HS-5 (cell line): ENCODE data around the gene SFXN2.
"Not testable (repeated sequence)": the region's sequence is repeated elsewhere in the genome, so short reads cannot be mapped to it uniquely, and the experiment has no call there.

ENCODE experiments used
- DNase-seq: peaks from one replicate; pipeline ENCODE4 v3.0.0-alpha.2; 2012; ENCODE audit warnings: low read depth

SFXN2 gene, protein sequence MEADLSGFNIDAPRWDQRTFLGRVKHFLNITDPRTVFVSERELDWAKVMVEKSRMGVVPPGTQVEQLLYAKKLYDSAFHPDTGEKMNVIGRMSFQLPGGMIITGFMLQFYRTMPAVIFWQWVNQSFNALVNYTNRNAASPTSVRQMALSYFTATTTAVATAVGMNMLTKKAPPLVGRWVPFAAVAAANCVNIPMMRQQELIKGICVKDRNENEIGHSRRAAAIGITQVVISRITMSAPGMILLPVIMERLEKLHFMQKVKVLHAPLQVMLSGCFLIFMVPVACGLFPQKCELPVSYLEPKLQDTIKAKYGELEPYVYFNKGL

GRCh38 chr10:102714621-102715455, at the start of gene SFXN2:
Gene SFXN2, plus strand, starts transcription at chr10:102714636. Its CDS starts 12,001 bp downstream, at chr10:102726637.
- DNase-seq, result no peak

DNA sequence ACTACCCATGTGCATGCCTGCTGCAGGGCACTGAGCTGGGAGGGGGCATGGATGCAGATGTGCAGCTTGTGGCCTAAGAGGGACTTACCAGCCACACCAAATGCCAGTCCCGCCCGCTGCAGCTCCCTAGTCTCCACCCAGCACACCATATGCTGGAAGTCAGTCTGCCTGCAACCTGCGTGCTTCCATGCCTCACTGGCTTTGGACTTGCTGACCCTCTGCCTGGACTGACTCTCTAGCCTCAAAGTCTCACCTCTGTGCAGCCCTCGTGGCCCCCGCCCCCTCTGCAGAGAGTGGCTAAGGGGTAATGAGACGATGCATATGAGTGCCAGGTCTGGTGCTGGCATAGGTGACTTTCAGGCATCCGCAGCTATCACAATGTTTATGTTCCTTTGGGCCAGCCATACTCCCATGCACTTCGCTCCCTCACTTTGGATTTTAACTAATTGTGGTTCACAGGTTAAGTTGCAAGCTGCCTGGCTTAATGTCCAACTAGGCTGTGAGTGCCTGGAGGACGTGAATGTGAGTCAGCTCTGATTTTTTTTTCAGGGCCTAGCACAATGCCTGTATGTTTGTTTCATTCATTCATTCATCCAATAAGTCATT, 48.4 kb upstream of the SFXN2 start:
- DNase-seq, result no peak

DNA sequence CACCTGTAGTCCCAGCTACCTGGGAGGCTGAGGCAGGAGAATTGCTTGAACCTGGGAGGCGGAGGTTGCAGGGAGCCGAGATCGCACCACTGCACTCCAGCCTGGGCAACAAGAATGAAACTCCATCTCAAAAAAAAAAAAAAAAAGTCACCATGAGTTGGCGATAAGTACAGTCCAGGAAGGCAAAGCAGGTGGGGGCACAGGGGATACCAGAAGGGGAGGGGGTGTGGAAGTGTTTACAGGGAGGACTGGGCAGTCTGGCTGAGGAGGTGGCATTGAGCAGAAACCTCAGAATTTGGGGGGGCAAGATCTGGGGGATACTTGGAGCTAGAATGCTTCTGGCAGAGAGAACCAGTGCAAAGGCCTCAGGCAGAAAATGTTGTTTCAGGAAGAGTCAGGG, 47.0 kb upstream of the SFXN2 start:
- not testable (repeated sequence) for DNase-seq

DNA sequence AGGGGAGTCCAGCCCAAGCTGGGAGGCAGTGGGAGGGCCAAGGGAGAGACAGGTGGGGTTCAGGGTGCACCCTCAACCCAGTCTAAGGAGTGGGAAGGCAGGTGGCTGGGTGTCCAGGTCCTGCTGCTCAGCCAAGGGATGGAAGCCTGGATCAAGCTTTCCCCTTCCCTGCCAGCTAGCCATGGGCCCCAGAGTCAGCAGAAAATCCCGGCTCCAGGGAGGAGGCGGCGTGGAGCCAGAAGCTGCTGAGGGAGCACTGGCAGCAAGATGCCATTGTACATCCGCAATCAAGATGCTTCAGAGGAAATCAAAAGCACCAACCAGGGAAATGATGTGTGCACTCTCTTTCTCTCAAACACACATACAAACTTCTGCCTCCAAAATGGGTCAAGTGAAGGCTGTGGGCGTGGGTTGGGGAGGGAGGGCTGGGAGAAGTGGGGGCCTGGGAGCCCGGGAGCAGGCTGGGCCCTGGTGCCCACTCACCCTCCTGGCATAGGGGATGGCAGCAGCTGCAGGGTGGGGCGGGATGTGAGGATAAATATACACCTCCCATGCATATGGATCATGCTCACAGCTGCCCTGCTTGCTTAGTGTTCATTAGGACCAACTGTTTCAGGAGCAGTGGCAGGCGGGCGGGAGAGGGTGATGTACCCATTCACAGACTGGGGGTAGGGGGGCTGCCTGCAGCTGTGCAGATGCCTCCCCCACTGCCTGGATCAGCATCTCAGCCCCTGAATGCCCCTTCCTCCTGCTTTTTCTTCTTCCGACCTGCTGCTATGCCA, 45.9 kb upstream of the SFXN2 start:
- DNase-seq, result no peak

DNA sequence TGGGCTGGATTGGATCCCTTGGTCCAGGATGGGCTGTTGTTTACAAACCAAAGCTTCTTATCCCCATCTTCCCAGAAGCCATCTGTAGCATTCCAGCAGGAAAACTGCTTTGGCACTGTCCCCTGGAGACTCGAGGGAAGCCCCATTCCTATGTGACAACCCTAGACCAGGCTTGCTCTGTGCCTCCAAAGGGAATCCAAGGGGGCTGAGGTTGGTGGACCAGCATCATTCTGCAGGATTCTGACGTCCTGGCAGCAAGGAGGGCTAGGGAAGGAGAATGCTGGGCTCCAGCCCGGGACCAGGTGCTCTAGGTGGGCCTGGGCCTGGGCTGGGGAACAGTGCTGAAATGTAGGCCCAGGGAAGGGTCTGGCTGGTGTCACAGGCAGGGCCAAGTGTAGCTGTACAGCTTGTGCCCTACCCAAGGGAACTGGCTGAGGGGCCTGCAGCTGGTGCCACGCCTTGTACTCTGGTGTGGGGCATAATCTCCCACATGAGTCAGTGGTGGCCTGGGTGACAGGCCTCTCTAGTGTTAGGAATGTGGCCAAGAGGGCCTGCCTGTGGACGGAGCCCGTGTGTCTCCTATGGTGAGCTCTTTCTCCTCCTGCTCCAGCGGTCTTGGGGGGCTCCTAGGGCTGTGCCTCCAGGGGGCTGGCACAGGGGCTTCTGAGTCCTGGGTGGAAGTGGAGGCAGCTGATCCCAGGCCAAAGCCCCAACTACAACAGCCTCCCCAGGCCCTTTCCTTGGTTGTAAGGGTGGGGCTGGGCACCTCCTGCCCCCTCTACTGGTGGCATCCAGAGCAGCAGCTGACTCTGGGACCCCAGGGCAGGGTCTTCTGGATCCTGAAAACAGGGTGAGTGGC, 45.0 kb upstream of the SFXN2 start:
- no peak for DNase-seq

DNA sequence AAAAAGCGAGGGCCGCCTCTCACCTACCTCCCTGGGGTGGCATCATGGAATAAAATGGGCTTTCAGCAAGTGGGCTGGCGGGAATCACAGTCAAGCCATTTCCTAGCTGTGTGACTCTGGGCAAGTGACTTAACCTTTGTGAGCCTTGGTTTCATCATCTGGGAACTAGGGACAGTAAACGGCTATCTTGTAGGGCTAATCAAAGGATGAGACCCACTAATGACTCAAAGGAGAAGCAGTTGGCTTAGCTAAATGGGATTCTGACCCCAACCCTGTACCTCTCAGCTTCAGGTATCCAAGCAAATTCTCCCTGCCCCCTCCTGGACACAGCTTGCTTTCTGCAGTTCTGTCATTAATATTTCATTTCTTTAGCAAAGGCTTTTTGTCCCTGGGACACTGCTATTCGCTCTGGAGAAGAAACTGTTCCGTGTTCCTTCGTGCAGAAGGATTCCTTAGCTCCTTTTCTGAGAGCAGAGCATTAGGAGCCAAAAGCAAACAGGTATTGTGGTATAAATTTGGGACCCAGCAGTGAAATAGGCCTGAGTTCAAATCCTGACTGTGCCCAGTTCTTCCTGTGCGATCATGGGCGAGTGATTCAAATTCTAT, 44.3 kb upstream of the SFXN2 start:
- no peak for DNase-seq

- no peak for DNase-seq
These were observed 43.5 kb upstream of the SFXN2 start for GRCh38 chr10:102670871-102671434.

GRCh38 chr10:102673236-102673818, 41.1 kb upstream of the SFXN2 start:
- DNase-seq, result no peak

- no peak for DNase-seq
These were observed 40.5 kb upstream of the SFXN2 start for GRCh38 chr10:102673819-102674511.

DNA sequence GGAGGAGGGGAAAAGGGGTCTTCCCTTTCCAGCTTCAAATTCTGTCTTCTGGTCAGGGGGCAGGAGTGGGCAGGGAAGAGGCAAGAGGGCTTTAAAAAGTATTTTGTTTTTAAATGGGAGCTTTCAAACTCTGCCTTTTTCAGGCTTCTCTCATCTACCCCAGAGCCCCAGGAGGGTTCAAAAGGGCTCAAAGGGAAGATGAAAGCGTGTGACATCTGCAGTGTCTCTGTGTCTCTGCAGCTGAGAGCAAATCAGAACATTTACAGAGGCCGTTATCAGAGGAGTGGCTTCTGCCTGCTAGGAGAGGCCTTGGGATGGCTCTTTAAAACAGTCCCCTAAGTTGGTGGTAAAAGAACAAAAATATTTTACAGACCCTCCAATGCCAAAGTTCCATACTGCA, 39.9 kb upstream of the SFXN2 start:
- DNase-seq, result no peak

GRCh38 chr10:102675011-102675665, 39.3 kb upstream of the SFXN2 start:
- no peak for DNase-seq

GRCh38 chr10:102675666-102676533, 38.5 kb upstream of the SFXN2 start:
- DNase-seq, result no peak

DNA sequence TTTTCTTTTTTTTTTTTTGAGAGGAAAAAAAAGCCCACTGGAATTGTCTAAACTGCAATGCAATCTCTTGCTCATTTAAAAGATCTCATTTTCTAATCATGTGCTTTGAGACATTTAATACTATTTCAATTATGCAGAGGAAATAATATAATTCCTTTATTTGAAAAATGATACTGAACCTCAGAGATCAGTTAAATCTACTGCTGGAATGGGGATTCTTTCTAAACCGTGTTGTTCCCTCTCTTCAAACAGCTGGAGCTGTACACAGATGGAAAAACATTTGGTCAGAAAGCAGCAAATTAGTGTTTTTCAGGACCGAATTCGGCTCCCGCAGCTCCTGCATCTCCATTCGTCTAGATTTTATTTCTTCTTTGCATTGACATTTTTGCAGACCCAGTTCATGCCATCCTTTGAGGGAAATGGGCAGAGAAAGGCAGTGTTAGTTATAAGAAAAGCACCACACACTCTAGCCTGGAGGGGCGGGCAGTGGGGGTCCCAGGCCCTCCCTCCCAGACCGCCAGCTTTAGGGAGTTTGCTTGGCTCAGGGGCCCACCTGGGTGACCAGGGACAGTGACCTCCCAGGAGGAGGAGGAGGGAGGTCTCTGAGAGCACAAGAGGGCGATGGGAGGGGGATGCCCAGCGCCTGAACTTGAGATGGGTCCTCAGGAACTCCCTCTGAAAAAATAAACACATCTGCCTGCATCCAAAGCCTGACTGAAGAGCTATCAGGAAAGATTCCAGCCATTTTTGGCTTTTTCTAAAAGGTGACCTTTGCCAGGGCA, 37.7 kb upstream of the SFXN2 start:
- DNase-seq, result no peak

DNA sequence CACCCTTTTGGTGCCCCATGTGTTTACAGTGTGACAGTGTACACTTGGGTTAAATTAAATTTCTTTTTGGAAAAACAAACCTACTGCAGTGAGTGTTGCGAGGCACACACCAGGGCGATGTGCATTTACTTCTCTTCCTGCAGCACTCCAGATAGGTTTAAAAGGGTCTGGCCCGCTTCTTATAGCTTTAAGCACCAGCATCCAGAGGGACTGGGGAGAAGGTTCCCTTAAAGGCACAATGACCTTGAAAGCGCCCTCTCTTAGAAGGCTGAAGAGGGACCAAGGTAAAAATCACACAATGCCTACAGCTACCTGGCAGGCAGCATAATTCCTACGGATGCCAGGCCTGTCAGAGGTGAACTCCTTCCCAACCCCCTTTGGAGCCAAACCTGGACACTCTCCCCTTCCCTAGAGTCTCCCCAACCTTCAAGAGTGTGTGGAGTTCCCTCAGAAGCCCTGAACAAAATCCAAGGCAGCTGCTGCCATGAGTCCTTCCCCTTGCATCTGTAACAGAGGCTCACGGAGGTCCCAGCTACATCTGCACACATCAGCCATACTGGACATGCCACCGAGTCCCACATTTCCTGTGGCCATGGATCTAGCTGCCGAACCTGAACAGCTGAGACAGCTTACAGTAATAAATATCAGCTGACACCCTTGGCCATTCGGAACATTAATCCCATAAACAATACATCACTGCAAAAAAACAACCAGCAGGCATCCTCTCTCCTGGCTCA, 36.9 kb upstream of the SFXN2 start:
- DNase-seq, result no peak

DNA sequence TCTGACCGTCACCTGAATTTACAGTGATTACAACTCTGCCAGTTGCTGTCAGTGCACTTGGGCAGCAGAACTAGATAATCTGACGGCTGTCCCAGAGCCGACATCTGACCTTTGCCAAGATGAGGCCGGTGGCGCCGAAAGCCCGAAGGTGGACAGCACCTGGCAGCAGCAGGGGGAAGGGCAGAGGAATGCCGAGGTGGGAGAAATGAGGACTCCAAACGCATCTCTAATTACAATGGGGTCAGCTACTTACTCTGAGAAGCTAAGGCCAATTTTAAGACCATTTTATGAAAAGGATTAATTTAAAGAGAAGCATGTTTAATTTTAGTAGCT, 36.4 kb upstream of the SFXN2 start:
- no peak for DNase-seq

DNA sequence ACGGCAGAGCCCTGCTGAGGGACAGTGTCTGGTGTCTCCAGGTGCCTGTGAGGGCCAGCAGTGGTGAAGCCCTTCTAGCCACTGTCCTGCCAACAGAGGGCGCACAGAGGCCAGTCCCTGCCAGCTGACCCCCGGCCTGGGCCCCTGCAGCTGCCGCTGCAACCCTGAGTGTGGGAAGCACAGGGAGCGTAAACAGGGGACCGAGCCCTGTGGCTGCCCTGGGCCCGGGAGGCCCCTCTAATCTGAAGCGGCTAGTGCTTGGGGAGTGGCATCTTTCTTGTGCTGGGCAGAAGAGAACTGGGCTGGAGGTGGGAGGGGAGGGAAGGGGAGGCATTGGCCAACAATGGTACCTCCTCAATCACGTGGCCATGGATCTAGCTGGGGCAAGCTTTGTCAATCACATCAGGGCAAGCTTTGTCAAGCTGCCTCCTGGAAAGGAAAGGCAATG, 35.6 kb upstream of the SFXN2 start:
- no peak for DNase-seq
